HG03139 (cell line): ENCODE results near the gene IFTAP.
"Not testable (repeated sequence)": the region's sequence is repeated elsewhere in the genome, so short reads cannot be mapped to it uniquely, and the experiment has no call there.

Experiments
- ATAC-seq: cut with Tn5 transposase; IDR thresholded peaks from one replicate; pipeline ENCODE4 v1.9.1; 2021; ENCODE audit not compliant: unreplicated experiment

The IFTAP gene, protein sequence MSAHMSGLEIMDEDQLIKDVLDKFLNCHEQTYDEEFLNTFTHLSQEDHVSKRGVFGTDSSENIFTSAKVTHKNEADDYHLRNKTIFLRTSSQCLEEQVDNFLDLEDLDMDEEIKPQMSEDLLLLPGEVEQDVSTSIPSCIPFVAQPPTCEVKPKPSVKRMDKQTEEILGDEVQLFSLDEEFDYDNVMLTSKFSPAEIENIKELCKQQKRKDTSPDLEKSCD

DNA sequence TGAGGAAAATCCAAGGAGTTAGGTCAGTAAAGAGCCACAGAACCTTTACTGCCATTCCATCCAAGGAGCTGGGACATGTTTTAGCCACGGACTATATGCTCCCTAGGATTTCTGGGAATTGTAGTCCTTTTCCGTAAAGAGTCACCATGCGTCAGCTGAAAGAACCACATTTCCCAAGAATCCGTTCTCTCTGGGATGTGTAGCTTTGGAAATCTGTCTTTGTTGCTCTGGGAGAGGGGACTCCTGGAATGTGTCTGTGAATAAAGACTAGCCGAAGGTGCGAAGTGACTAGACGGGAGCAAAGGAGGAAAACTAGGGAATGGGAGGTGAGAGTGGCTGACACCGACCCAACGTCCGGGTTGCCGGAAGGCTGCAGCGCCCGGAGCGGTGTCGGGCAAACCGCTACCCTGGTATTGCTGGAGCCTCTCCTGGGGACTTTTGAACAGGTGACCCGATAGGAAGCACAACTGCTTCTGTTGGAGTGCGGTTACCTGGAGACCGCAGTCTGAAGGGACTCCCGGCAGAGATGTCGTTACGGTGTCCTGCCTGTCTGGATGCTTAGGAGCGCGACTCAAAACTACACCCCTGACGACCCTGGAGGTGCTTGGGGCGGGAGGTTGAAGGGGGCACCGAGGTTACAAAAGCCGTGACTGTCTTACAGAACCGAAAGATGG is at the start of gene IFTAP:
TSS of gene IFTAP (plus strand) at position 187 of the 674 bp plus-strand sequence. CDS start 15,602 bp downstream, outside the sequence.
- peak; percentile 57 for ATAC-seq

DNA sequence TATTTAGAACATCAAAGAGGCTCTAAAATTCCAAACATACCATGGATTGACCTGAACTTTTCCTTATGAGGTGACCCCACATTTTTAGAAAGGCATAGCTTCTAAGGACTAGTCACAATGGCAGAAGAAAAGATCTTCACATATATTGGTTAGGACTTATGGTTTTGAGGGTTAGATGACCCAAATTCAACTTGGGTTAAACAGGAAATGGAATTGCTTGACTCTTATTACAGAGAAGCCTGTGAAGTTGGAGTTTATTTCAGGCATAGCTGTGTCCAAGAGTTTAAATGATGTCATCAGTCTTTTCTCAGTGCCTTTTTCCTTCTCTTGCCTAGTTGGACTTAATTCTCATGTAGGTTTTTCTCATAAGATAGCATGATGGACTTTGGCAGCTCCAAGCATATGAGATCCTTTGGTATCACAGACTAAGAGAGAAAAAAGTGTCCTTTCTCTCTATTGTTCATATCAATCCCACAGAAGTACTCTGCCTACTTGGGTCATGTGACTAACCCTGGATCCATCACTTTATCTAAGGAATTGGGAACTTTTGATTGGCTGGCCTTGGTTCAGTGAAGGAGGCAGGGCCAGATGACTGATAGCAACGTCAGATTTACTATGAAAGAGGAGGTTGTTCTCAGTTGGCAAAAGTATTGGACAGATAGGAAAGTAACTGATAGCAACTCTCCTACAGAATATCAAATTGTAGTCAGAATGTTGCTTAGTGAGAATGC is 43.8 kb upstream of the IFTAP start:
- ATAC-seq = no peak

DNA sequence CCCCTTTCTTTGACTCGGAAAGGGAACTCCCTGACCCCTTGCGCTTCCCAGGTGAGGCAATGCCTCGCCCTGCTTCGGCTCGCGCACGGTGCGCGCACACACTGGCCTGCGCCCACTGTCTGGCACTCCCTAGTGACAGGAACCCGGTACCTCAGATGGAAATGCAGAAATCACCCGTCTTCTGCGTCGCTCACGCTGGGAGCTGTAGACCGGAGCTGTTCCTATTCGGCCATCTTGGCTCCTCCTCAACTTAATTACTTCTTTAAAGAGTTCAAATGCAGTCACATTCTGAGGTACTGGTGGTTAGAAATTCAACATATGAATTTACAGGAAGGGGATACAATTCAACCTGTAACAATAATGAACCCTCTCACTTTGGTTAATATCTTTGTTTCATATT is 36.9 kb upstream of the IFTAP start:
- not testable (repeated sequence) for ATAC-seq

DNA sequence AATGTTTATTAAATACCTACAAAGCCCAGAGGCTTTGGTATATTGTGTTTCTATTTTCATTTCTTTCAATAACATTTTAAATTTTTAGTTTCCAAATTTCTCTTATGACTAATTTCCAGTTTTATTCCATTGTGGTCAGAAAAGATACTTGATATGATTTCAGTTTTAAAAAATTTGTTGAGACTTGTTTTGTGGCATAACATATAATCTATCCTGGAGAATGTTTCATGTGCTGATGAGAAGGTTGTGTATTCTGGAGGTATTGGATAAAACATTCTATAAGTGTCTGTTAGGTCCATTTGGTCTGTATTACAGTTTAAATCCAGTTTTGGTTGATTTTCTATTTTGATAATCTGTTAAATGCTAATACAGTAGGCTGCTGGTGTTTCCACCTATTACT is 36.3 kb upstream of the IFTAP start:
- ATAC-seq = no peak

DNA sequence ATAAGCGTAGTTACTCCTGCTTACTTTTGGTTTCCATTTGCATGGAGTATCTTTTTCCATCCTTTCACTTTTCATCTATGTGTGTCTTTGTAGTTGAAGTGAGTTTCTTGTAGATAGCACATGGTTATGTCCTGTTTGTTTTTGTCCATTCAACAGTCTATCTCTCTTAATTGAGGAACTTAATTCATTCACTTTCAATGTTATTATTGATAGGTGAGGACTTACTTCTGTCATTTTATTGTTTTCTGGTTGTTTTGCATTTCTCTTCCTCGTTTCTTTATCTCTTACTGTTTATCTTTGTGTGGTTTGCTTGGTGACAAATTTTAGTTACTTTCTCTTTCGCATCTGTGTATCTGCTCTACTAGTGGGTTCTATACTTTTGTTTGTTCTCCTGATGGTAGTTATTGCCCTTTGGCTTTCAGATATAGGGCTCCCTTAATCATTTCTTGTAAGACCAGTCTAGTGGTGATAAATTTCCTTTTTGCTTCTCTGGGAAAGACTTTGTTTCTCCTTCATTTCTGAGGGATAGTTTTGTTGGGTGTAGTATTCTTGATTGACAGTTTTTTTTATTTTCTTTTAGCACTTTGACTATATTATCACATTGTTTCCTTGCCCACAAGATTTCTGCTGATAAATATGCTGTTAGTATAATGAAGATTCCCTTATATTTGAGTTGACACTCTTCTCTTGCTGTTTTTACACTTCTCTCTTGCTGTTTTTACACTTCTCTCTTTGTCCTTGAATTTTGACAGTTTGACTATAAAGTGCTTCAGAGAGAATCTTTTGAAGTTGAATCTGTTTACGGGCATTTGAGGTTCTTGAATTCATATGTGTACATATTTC is 35.5 kb upstream of the IFTAP start:
- ATAC-seq = peak; percentile 92

DNA sequence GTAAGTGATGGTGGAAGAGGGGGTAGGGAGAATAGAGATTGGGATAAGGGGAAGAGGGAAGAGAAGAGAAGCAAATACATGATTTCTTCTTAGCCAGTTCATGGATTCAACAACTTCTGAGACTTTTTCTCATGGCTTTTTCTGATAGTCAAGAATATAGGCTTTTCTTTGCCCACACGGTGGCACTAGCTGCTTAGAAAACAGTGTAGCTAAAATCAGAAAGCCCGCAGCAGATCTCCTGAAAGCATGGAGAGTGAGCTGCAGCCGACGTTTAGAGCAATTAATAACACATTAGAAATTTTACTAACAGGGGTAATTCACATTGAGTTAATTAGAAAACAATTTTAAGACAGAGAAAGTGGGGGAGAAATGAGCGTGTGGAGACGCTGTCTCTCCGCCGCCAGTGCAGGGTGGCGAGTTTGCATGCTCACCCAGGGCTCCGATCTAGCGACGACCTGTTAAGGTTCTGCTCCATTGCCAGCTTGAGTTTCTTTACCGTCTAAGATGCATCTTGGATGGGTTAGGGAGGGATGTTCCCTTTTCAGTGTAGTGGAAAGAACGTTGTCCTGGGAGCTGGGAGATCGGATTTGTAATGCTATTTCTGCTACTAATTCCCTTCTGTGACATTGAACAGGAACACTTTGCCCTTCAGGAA is 29.8 kb upstream of the IFTAP start:
- no peak for ATAC-seq

DNA sequence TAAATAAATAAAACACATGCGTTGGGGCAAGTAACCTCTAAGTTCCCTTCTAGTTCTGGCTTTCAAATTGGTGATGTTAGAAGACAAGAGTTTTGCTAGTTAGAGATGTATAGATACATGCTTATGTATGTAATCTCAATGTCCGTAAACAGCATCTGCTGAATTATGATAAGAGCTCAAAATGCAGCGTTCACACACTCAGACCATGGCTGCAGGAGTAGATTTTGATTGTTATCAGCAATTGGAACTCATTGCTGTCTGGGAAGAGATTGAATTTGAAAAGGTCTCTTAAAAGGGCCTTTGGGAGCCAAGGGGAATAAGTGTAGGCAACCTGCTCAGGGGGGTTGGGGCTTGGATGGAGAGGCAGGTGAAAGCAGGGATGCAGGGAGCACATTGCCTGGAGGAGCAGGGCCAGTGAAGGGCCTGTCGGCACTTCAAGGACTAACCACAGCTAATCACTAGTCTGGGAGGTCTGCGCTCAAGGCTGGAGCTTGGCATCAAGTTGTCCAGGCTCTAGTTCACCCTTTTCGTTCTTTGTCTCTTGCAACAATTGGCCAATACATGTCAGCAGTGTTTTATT is 29.2 kb upstream of the IFTAP start:
- no peak for ATAC-seq

DNA sequence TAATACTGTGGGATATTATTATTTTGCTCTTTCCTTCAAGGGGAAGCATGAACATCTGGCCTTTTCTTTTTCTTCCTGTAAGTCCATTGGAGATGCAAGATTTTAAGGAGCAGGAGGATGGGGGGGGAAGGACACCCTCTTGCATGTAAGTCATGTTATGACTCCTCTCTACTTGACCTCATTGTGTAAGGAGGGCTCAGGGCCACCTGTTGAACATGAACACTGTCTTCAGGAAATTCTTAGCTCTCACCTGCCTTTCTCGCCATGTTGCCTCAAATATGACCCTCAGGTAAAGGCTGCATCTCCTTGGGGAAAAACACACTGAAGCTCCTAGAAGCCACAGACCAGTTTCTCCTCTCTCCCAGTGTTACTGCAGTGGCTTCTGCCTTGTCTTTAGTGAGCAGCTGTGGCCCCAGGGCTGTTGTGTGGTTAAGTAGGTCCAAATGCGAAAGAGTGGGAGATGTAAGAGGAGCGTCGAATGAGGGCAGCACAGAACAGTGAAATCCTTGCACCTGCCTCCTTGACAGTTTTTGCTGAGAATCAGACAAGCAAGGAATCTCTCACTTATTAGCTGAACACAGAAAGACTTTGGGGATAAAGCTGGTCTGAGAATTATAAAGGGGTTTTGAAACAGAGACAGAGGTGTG is 27.8 kb upstream of the IFTAP start:
- ATAC-seq = no peak

DNA sequence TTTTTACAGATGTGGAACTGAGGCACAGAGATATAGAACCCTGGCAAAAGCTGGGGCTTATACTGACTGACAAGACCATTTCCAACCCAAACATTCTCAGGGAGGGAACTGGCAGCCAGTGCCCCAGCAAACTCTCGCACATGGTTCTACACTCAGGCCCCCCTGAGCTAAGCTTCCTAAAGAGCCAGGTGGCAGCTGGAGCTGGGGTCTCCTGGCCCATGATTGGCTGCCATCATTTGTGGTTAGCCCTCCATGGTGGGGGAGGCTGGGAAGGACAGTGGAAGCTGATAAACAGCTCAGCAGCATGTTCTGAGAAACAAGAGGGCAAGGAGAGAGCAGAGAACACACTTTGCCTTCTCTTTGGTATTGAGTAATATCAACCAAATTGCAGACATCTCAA is 26.6 kb upstream of the IFTAP start, which contains the start of gene RAG1:
TSS of gene RAG1 (plus strand) at position 314 of the 400 bp plus-strand sequence. CDS start 5,298 bp downstream, outside the sequence.
- ATAC-seq = no peak

DNA sequence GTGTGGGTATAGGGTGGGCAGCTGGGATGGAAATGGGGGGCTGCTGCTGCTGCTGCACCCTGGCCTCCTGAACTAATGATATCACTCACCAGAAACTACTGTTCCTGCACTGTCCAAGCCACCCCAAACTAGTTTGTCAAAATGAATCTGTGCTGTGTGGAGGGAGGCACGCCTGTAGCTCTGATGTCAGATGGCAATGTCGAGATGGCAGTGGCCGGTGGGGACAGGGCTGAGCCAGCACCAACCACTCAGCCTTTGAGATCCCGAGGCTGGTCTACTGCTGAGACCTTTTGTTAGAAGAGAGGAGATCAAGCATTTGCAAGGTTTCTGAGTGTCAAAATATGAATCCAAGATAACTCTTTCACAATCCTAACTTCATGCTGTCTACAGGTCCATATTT is 25.2 kb upstream of the IFTAP start:
- no peak for ATAC-seq

DNA sequence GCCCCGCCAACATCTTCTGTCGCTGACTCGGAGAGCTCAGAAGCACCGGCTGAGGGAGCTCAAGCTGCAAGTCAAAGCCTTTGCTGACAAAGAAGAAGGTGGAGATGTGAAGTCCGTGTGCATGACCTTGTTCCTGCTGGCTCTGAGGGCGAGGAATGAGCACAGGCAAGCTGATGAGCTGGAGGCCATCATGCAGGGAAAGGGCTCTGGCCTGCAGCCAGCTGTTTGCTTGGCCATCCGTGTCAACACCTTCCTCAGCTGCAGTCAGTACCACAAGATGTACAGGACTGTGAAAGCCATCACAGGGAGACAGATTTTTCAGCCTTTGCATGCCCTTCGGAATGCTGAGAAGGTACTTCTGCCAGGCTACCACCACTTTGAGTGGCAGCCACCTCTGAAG is 19.8 kb upstream of the IFTAP start:
- ATAC-seq = no peak

DNA sequence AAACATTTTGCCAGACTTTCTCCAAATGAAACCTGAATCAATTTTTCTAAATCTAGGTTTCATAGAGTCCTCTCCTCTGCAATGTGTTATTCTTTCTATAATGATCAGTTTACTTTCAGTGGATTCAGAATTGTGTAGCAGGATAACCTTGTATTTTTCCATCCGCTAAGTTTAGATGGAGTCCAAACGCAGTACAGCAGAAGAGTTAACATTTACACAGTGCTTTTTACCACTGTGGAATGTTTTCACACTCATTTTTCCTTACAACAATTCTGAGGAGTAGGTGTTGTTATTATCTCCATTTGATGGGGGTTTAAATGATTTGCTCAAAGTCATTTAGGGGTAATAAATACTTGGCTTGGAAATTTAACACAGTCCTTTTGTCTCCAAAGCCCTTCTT is 16.9 kb upstream of the IFTAP start:
- ATAC-seq = no peak

DNA sequence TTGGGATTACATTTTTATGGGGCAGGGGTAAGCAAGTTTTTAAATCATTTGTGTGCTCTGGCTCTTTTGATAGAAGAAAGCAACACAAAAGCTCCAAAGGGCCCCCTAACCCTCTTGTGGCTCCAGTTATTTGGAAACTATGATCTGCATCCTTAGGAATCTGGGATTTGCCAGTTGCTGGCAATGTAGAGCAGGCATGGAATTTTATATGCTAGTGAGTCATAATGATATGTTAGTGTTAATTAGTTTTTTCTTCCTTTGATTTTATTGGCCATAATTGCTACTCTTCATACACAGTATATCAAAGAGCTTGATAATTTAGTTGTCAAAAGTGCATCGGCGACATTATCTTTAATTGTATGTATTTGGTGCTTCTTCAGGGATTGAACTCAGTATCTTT is 16.4 kb upstream of the IFTAP start:
- no peak for ATAC-seq

DNA sequence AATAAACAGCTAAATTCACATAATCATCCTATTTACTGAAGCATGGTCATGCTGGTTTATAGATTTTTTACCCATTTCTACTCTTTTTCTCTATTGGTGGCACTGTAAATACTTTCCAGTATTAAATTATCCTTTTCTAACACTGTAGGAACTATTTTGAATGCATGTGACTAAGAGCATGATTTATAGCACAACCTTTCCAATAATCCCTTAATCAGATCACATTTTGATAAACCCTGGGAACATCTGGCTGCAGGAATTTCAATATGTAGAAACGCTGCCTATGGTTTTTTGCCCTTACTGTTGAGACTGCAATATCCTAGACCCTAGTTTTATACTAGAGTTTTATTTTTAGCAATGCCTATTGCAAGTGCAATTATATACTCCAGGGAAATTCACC is 15.8 kb upstream of the IFTAP start:
- no peak for ATAC-seq

DNA sequence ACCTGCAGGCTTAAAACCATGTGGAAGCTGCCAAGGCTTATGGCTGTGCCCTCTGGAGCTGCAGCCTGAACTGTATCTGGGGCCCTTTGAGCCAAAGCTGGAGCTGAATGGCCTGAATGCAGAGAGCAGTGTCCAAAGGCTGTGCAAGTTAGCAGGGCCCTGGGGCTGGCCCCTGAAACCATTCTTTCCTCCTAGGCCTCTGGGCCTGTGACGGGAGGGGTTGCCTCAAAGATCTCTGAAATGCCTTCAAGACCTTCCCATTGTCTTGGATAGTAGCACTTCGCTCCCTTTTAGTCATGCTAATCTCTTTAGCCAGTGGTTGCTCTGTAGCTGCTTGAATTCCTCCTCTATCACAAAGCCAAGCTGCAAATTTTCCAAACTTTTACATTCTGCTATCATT is 12.8 kb upstream of the IFTAP start:
- ATAC-seq = no peak

DNA sequence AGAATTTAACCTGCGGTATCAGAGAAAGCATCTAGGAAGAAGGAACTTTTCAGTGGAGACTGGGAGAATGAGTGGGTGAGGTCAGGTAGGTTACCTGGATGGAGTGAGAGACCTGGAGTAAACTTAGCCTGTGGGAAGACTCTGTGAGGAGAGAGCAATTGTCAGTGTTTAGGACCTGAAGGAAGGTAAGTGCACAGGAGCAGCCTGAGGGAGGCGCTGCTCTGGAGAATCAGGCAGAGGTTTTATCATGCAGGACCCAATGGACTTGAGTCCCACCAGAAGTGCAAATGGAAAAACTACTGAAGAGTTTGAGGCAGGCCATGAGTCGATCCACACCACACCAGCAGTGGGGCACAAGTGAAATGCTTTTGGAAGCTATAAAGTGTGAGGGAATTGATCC is 10.6 kb upstream of the IFTAP start:
- no peak for ATAC-seq

DNA sequence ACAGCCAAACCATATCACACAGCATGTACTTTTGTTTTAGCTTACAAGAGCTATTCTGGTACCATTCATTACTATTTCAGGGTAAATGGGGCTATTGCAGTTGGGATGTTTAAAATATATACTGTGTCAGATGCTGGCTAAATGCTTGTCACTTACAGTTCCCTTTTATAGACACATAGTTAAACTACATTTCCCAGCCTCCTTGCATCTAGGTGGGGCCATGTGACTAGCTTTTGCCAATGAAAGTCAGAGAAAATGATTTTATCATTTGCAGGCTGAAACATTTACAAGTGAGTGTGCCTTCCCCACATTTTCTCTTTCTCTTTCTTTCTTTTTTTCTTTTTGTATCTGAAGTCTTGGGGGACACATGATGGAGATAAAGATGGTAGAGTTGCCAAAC is 7.8 kb upstream of the IFTAP start:
- ATAC-seq = no peak

DNA sequence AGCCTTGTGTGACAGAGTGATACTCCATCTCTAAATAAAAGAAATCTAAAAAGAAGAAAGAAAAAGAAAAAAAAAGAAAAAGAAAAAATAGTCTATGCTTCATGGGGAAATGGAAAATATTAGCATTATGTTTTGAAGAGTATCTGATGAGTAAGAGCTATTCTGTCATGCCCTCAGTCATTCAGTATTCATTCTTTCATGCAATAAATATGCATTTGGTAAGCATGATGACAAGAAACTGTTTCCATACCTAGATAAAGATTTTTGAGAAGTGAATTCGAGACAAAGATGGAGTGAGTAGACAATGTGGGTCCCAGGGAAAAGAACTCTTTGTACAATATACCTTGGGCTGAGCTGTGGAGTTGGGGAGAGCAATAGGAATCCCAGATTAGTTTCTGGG is 6.2 kb upstream of the IFTAP start:
- ATAC-seq = no peak

DNA sequence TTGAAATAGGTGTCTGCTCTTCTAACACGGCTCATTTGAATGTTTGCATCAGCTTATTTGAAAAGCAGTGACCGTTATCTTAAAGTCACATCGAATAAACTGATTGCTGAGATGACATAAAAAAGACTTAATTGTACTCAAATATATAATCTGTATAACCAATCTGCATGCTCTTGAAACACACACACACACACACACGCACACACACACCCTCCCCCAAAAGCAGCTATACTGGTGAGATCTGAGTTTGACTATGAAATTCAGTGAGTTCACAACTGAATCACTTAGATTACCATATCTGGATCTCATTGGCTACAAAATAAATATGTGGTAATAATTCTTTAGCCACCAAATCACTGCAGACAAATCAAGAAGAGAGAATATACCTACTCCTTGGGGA is 3.8 kb upstream of the IFTAP start:
- no peak for ATAC-seq

DNA sequence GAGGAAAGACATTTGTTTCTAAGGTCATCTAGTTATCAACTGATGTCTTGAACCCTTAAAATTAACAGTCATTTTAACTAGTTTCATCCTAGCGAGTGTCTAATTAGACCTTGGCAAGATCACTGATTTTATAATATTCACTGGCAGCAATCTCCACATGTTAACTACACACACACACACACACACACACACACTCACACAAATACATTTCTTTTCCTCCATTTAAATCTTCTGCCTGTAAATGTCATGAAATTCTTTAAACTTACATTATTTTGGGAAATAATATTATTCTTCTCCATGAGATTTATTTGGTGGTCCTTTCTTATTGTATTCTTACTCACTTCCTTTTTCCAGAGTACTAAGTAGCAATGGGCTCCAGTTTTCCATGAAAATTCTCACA is 2.9 kb upstream of the IFTAP start:
- ATAC-seq = no peak
